ENCODE results near the gene KATNIP. TPM values are rescaled to one million over a fixed set of nuclear protein-coding genes. Genes with fewer than 3 reads are reported as not detected.

KATNIP gene
- 10.0 to 14.5 TPM (median 13.3 TPM) in 5 replicates for total RNA-seq (2022; extraction: Qiagen RNA extraction)

GRCh38 chr16:27549746-27550581 lies at the start of gene KATNIP, which contains the start of gene GTF3C1:
Gene KATNIP, plus strand, starts transcription at chr16:27550144. Its CDS starts 27 bp downstream, at chr16:27550171.
Gene GTF3C1, minus strand, starts transcription at chr16:27549913. Its CDS starts 23 bp downstream, at chr16:27549890.

Other genes starting within 250 kb of the KATNIP start
- gene IL4R, start 236.2 kb upstream of the KATNIP start, total RNA-seq (2022; extraction: Qiagen RNA extraction): 36.7 to 50.0 TPM (median 42.5 TPM) in 5 replicates
- 0.03 TPM in 1 of 5 replicates, not detected in the others for gene IL21R, start 148.0 kb upstream of the KATNIP start, total RNA-seq (2022; extraction: Qiagen RNA extraction)
- 72.5 to 89.6 TPM (median 76.6 TPM) in 5 replicates for gene GTF3C1, start 231 bp upstream of the KATNIP start, total RNA-seq (2022; extraction: Qiagen RNA extraction)